ENCODE measurements around the gene ACTR5.

ACTR5 gene

DNA sequence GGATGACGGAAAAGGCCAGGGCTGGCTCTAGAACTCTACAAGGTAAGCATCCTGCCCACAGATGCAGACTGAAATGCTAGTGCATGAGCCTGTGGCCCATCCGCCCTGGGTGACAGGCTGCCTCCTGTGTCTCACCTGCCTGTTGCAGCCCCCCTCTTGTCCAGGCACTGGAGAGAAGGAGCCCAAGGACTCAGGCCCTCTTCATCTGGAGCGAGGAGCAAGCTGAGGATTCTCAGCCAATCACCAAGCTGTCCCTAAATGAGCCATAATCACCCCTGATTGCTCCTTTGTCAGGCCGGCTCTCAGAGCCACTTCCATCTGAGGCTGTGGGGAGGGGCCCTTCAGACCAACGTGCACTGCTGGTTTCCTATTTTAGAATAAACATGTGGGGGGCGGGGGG is 34.0 kb upstream of the ACTR5 start:
- 40% methylated on average over 6 of the region's 6 CpGs for WGBS (ENCODE audit: insufficient coverage)
- Histone ChIP-seq H3K27me3 (replicated peaks in 2 of 5; ENCODE audit: control insufficient read depth in 4 of 5, insufficient read depth in 5 of 5, low read length in 4 of 5) (peaks cover 0 to 64% (median 13%) of the 10 kb centered on the region in 5 experiments), H3K27ac (ENCODE audit: insufficient read depth in 1 of 2, low read depth in 1 of 2, low read length in 2 of 2, poor library complexity in 1 of 2, severe bottlenecking in 2 of 2) (no peak overlapping the region), H3K36me3 (ENCODE audit: control insufficient read depth in 4 of 4, insufficient read depth in 4 of 4, low read length in 3 of 4) (no peaks in the 10 kb centered on the region), H3K9me3 (ENCODE audit: control extremely low read depth in 1 of 5, control insufficient read depth in 4 of 5, insufficient read depth in 2 of 5, low read depth in 1 of 5, low read length in 4 of 5) (no peaks in the 10 kb centered on the region), H3K4me1 (ENCODE audit: control extremely low read depth in 1 of 4, control insufficient read depth in 4 of 4, insufficient read depth in 4 of 4, low read length in 3 of 4) (no peaks in the 10 kb centered on the region), H3K4me3 (ENCODE audit: control insufficient read depth in 1 of 7, extremely low read depth in 1 of 7, insufficient read depth in 4 of 7, low read depth in 2 of 7, low read length in 6 of 7) (no peak overlapping the region)
- DNase-seq = no peak
- ChIA-PET POLR2A (no interaction called here), CTCF (interaction anchor here (1.7 to 3.0 kb wide), 3 partner anchors 9 to 11 kb away, joined by 5 to 9 read pairs (median 6); partner anchors contain the start of gene SLC32A1)

DNA sequence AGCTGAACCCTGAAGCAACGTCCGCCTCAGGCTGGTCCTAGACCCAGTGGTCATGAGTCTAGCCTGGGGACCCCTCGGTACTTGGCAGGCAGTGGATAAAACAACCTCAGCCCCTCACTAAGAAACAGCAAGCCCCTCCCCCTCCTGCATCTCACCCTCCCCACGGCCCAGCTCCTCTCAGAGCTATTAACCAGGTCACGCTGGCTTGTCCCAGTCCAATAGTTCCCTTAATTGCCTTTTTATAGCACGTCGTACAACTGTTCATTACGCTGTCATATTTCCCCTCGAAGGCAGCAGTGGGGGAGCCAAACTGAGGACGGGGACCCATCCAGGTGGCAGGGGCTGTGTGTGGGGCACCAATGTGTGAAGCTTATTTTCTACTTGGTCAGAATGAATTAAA is 32.6 kb upstream of the ACTR5 start:
- Histone ChIP-seq H3K9me3 (ENCODE audit: control extremely low read depth in 1 of 5, control insufficient read depth in 4 of 5, insufficient read depth in 2 of 5, low read depth in 1 of 5, low read length in 4 of 5) (no peaks in the 10 kb centered on the region), H3K36me3 (ENCODE audit: control insufficient read depth in 4 of 4, insufficient read depth in 4 of 4, low read length in 3 of 4) (no peaks in the 10 kb centered on the region), H3K27me3 (replicated peaks in 2 of 5; ENCODE audit: control insufficient read depth in 4 of 5, insufficient read depth in 5 of 5, low read length in 4 of 5) (peaks cover 0 to 75% (median 23%) of the 10 kb centered on the region in 5 experiments), H3K27ac (ENCODE audit: insufficient read depth in 1 of 2, low read depth in 1 of 2, low read length in 2 of 2, poor library complexity in 1 of 2, severe bottlenecking in 2 of 2) (no peak overlapping the region), H3K4me3 (ENCODE audit: control insufficient read depth in 1 of 7, extremely low read depth in 1 of 7, insufficient read depth in 4 of 7, low read depth in 2 of 7, low read length in 6 of 7) (no peak overlapping the region), H3K4me1 (ENCODE audit: control extremely low read depth in 1 of 4, control insufficient read depth in 4 of 4, insufficient read depth in 4 of 4, low read length in 3 of 4) (no peaks in the 10 kb centered on the region)
- no peak for DNase-seq
- CTCF ChIA-PET = interaction anchor here (2.0 kb wide), 2 partner anchors 10 to 20 kb away, joined by 5 read pairs; no protein-coding TSS in a partner anchor
- WGBS (ENCODE audit: insufficient coverage) = 52% methylated on average over 8 of the region's 10 CpGs
- POLR2A ChIA-PET = no interaction called here

- DNase-seq = no peak
- WGBS (ENCODE audit: insufficient coverage) = 3% methylated on average over 7 of the region's 7 CpGs
- peaks cover 0 to 3% (median 0%) of the 10 kb centered on the region in 5 experiments for H3K9me3 ChIP-seq (ENCODE audit: control extremely low read depth in 1 of 5, control insufficient read depth in 4 of 5, insufficient read depth in 2 of 5, low read depth in 1 of 5, low read length in 4 of 5)
- H3K27me3 ChIP-seq (replicated peaks in 2 of 5; ENCODE audit: control insufficient read depth in 4 of 5, insufficient read depth in 5 of 5, low read length in 4 of 5) = peaks cover 7 to 100% (median 68%) of the 10 kb centered on the region in 5 experiments
- POLR2A ChIA-PET = no interaction called here
- no peak overlapping the region for H3K27ac ChIP-seq (ENCODE audit: insufficient read depth in 1 of 2, low read depth in 1 of 2, low read length in 2 of 2, poor library complexity in 1 of 2, severe bottlenecking in 2 of 2)
- CTCF ChIA-PET = interaction anchor here (0.6 to 12.1 kb wide), 7 partner anchors 9 to 77 kb away, joined by 3 to 134 read pairs (median 5); partner anchors contain the start of gene ACTR5
- H3K36me3 ChIP-seq (ENCODE audit: control insufficient read depth in 4 of 4, insufficient read depth in 4 of 4, low read length in 3 of 4) = no peaks in the 10 kb centered on the region
- H3K4me3 ChIP-seq (ENCODE audit: control insufficient read depth in 1 of 7, extremely low read depth in 1 of 7, insufficient read depth in 4 of 7, low read depth in 2 of 7, low read length in 6 of 7) = no peak overlapping the region
- peaks cover 0 to 46% (median 28%) of the 10 kb centered on the region in 4 experiments for H3K4me1 ChIP-seq (ENCODE audit: control extremely low read depth in 1 of 4, control insufficient read depth in 4 of 4, insufficient read depth in 4 of 4, low read length in 3 of 4)
Observed at GRCh38 chr20:38722683-38723016, 25.6 kb upstream of the ACTR5 start.

- peaks cover 7 to 100% (median 74%) of the 10 kb centered on the region in 5 experiments for H3K27me3 ChIP-seq (replicated peaks in 2 of 5; ENCODE audit: control insufficient read depth in 4 of 5, insufficient read depth in 5 of 5, low read length in 4 of 5)
- H3K9me3 ChIP-seq (ENCODE audit: control extremely low read depth in 1 of 5, control insufficient read depth in 4 of 5, insufficient read depth in 2 of 5, low read depth in 1 of 5, low read length in 4 of 5) = peaks cover 0 to 3% (median 0%) of the 10 kb centered on the region in 5 experiments
- ChIA-PET CTCF (interaction anchor here (0.6 to 12.1 kb wide), 8 partner anchors 9 to 78 kb away, joined by 3 to 134 read pairs (median 6); partner anchors contain the start of gene ACTR5), POLR2A (no interaction called here)
- peaks cover 0 to 50% (median 29%) of the 10 kb centered on the region in 4 experiments for H3K4me1 ChIP-seq (ENCODE audit: control extremely low read depth in 1 of 4, control insufficient read depth in 4 of 4, insufficient read depth in 4 of 4, low read length in 3 of 4)
- WGBS (ENCODE audit: insufficient coverage) = 1% methylated on average over 46 of the region's 56 CpGs
- no peak overlapping the region for H3K27ac ChIP-seq (ENCODE audit: insufficient read depth in 1 of 2, low read depth in 1 of 2, low read length in 2 of 2, poor library complexity in 1 of 2, severe bottlenecking in 2 of 2)
- DNase-seq = peak in 2 of 3 donors; percentile 70 to 78
- H3K4me3 ChIP-seq (ENCODE audit: control insufficient read depth in 1 of 7, extremely low read depth in 1 of 7, insufficient read depth in 4 of 7, low read depth in 2 of 7, low read length in 6 of 7) = peak overlapping the region in 3 of 7 experiments; percentile 4 to 40 (median 39)
- H3K36me3 ChIP-seq (ENCODE audit: control insufficient read depth in 4 of 4, insufficient read depth in 4 of 4, low read length in 3 of 4) = no peaks in the 10 kb centered on the region
Observed at GRCh38 chr20:38723017-38723847, 25.0 kb upstream of the ACTR5 start.

- CTCF ChIA-PET = interaction anchor here (0.7 to 12.1 kb wide), 7 partner anchors 8 to 76 kb away, joined by 3 to 134 read pairs (median 6); partner anchors contain the start of gene ACTR5
- Histone ChIP-seq H3K36me3 (ENCODE audit: control insufficient read depth in 4 of 4, insufficient read depth in 4 of 4, low read length in 3 of 4) (no peaks in the 10 kb centered on the region), H3K27me3 (replicated peaks in 2 of 5; ENCODE audit: control insufficient read depth in 4 of 5, insufficient read depth in 5 of 5, low read length in 4 of 5) (peaks cover 7 to 100% (median 75%) of the 10 kb centered on the region in 5 experiments), H3K4me1 (ENCODE audit: control extremely low read depth in 1 of 4, control insufficient read depth in 4 of 4, insufficient read depth in 4 of 4, low read length in 3 of 4) (peaks cover 0 to 55% (median 33%) of the 10 kb centered on the region in 4 experiments), H3K27ac (ENCODE audit: insufficient read depth in 1 of 2, low read depth in 1 of 2, low read length in 2 of 2, poor library complexity in 1 of 2, severe bottlenecking in 2 of 2) (no peak within 1 kb of the TSS), H3K9me3 (ENCODE audit: control extremely low read depth in 1 of 5, control insufficient read depth in 4 of 5, insufficient read depth in 2 of 5, low read depth in 1 of 5, low read length in 4 of 5) (peaks cover 0 to 3% (median 0%) of the 10 kb centered on the region in 5 experiments), H3K4me3 (ENCODE audit: control insufficient read depth in 1 of 7, extremely low read depth in 1 of 7, insufficient read depth in 4 of 7, low read depth in 2 of 7, low read length in 6 of 7) (peak within 1 kb of the TSS in 3 of 7 experiments; percentile 4 to 40 (median 39))
- DNase-seq = peak in 1 of 3 donors; percentile 24
- 2% methylated on average over 61 of the region's 76 CpGs for WGBS (ENCODE audit: insufficient coverage)
- POLR2A ChIA-PET = interaction anchor here (0.6 kb wide), 1 partner anchor 16 kb away, joined by 3 read pairs; no protein-coding TSS in a partner anchor
Observed at GRCh38 chr20:38723848-38724625, 24.2 kb upstream of the ACTR5 start, which contains the start of gene SLC32A1. Gene SLC32A1 (plus strand): TSS chr20:38724486. CDS start chr20:38724725, 239 bp downstream.

DNA sequence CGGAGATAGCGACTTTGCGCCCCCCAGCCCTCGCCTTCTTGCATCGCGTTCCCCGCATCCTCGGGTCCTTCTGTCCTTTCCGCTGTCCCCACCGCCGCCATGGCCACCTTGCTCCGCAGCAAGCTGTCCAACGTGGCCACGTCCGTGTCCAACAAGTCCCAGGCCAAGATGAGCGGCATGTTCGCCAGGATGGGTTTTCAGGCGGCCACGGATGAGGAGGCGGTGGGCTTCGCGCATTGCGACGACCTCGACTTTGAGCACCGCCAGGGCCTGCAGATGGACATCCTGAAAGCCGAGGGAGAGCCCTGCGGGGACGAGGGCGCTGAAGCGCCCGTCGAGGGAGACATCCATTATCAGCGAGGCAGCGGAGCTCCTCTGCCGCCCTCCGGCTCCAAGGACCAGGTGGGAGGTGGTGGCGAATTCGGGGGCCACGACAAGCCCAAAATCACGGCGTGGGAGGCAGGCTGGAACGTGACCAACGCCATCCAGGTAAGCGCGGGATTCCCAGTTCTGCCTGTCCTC is 23.6 kb upstream of the ACTR5 start:
- 8% methylated on average over 34 of the region's 46 CpGs for WGBS (ENCODE audit: insufficient coverage)
- Histone ChIP-seq H3K4me1 (ENCODE audit: control extremely low read depth in 1 of 4, control insufficient read depth in 4 of 4, insufficient read depth in 4 of 4, low read length in 3 of 4) (peaks cover 0 to 58% (median 36%) of the 10 kb centered on the region in 4 experiments), H3K27me3 (replicated peaks in 2 of 5; ENCODE audit: control insufficient read depth in 4 of 5, insufficient read depth in 5 of 5, low read length in 4 of 5) (peaks cover 7 to 100% (median 77%) of the 10 kb centered on the region in 5 experiments), H3K27ac (ENCODE audit: insufficient read depth in 1 of 2, low read depth in 1 of 2, low read length in 2 of 2, poor library complexity in 1 of 2, severe bottlenecking in 2 of 2) (no peak overlapping the region), H3K4me3 (ENCODE audit: control insufficient read depth in 1 of 7, extremely low read depth in 1 of 7, insufficient read depth in 4 of 7, low read depth in 2 of 7, low read length in 6 of 7) (peak overlapping the region in 1 of 7 experiments; percentile 19), H3K36me3 (ENCODE audit: control insufficient read depth in 4 of 4, insufficient read depth in 4 of 4, low read length in 3 of 4) (no peaks in the 10 kb centered on the region), H3K9me3 (ENCODE audit: control extremely low read depth in 1 of 5, control insufficient read depth in 4 of 5, insufficient read depth in 2 of 5, low read depth in 1 of 5, low read length in 4 of 5) (peaks cover 0 to 5% (median 0%) of the 10 kb centered on the region in 5 experiments)
- POLR2A ChIA-PET = interaction anchor here (0.6 kb wide), 1 partner anchor 15 kb away, joined by 3 read pairs; no protein-coding TSS in a partner anchor
- CTCF ChIA-PET = interaction anchor here (0.6 to 12.1 kb wide), 15 partner anchors 9 to 165 kb away, joined by 3 to 134 read pairs (median 5); partner anchors contain the start of gene ACTR5
- DNase-seq = peak in 1 of 3 donors; percentile 10
